ENCODE data around the gene BSPRY. TPM values are rescaled to one million over a fixed set of nuclear protein-coding genes. Genes with fewer than 3 reads are reported as not detected.

BSPRY gene
- total RNA-seq, 3 donors from 2014 or later (not counting 1 experiment from before 2014, with no cell fraction given): 3.3 to 5.5 (median 4.3) TPM

- Mint-ChIP-seq H3K36me3 (peaks cover 7% of the 10 kb centered on the region), H3K4me3 (no peak overlapping the region), H3K27ac (no peak overlapping the region), H3K27me3 (ENCODE audit: low read depth in 2 of 2) (no peaks in the 10 kb centered on the region), H3K4me1 (no peaks in the 10 kb centered on the region), H3K9me3 (no peaks in the 10 kb centered on the region)
- DNase-seq (no peak), ATAC-seq (no peak)
- intact Hi-C loops (cut with micrococcal nuclease): no loop called here
- no peak overlapping the region for H3K27ac ChIP-seq (ENCODE audit: low read length)
- H3K36me3 ChIP-seq (ENCODE audit: control insufficient read depth, insufficient read depth, low read length): peaks cover 42% of the 10 kb centered on the region
- no peak for TF ChIP-seq CTCF (IDR thresholded peaks at IDR 0.05)
- no peak overlapping the region for H3K4me3 ChIP-seq (ENCODE audit: low read length)
- H3K9me3 ChIP-seq (ENCODE audit: control insufficient read depth, insufficient read depth, low read length): no peaks in the 10 kb centered on the region
- WGBS (ENCODE audit: insufficient coverage): 94% methylated on average over 4 of the region's 4 CpGs
- no peaks in the 10 kb centered on the region for H3K4me1 ChIP-seq (ENCODE audit: control insufficient read depth, insufficient read depth, low read length)
- no peaks in the 10 kb centered on the region for H3K27me3 ChIP-seq (ENCODE audit: control insufficient read depth, insufficient read depth, low read length)
Measured at GRCh38 chr9:113386571-113387393, 37.4 kb downstream of the BSPRY start.

- DNase-seq (no peak), ATAC-seq (no peak)
- TF ChIP-seq CTCF (IDR thresholded peaks at IDR 0.05): no peak
- H3K36me3 Mint-ChIP-seq: peaks cover 7% of the 10 kb centered on the region
- H3K4me3 Mint-ChIP-seq: no peak overlapping the region
- H3K9me3 ChIP-seq (ENCODE audit: control insufficient read depth, insufficient read depth, low read length): no peaks in the 10 kb centered on the region
- no peaks in the 10 kb centered on the region for H3K9me3 Mint-ChIP-seq
- no peaks in the 10 kb centered on the region for H3K27me3 ChIP-seq (ENCODE audit: control insufficient read depth, insufficient read depth, low read length)
- peaks cover 48% of the 10 kb centered on the region for H3K36me3 ChIP-seq (ENCODE audit: control insufficient read depth, insufficient read depth, low read length)
- no peak overlapping the region for H3K27ac ChIP-seq (ENCODE audit: low read length)
- H3K27ac Mint-ChIP-seq: no peak overlapping the region
- WGBS (ENCODE audit: insufficient coverage): 93% methylated on average over 9 of the region's 9 CpGs
- no peaks in the 10 kb centered on the region for H3K27me3 Mint-ChIP-seq (ENCODE audit: low read depth in 2 of 2)
- no peaks in the 10 kb centered on the region for H3K4me1 ChIP-seq (ENCODE audit: control insufficient read depth, insufficient read depth, low read length)
- no peak overlapping the region for H3K4me3 ChIP-seq (ENCODE audit: low read length)
- H3K4me1 Mint-ChIP-seq: no peaks in the 10 kb centered on the region
- intact Hi-C loops (cut with micrococcal nuclease): no loop called here
Measured at GRCh38 chr9:113387560-113388230, 38.4 kb downstream of the BSPRY start.

- intact Hi-C loops (cut with micrococcal nuclease): no loop called here
- no peak overlapping the region for H3K4me3 Mint-ChIP-seq
- TF ChIP-seq CTCF (IDR thresholded peaks at IDR 0.05): no peak
- ATAC-seq (no peak), DNase-seq (no peak)
- no peaks in the 10 kb centered on the region for H3K4me1 Mint-ChIP-seq
- Histone ChIP-seq H3K27me3 (ENCODE audit: control insufficient read depth, insufficient read depth, low read length) (no peaks in the 10 kb centered on the region), H3K36me3 (ENCODE audit: control insufficient read depth, insufficient read depth, low read length) (peaks cover 49% of the 10 kb centered on the region), H3K4me1 (ENCODE audit: control insufficient read depth, insufficient read depth, low read length) (no peaks in the 10 kb centered on the region), H3K9me3 (ENCODE audit: control insufficient read depth, insufficient read depth, low read length) (no peaks in the 10 kb centered on the region), H3K27ac (ENCODE audit: low read length) (no peak overlapping the region), H3K4me3 (ENCODE audit: low read length) (no peak overlapping the region)
- peaks cover 7% of the 10 kb centered on the region for H3K36me3 Mint-ChIP-seq
- no peaks in the 10 kb centered on the region for H3K9me3 Mint-ChIP-seq
- H3K27ac Mint-ChIP-seq: no peak overlapping the region
- 97% methylated on average over 13 of the region's 13 CpGs for WGBS (ENCODE audit: insufficient coverage)
- no peaks in the 10 kb centered on the region for H3K27me3 Mint-ChIP-seq (ENCODE audit: low read depth in 2 of 2)
Measured at GRCh38 chr9:113388833-113389232, 39.5 kb downstream of the BSPRY start.

Data from natural killer cell (primary cell).